Naive B cell (primary cell): ENCODE data around the gene CFI. TPM values are rescaled to one million over a fixed set of nuclear protein-coding genes. Genes with fewer than 3 reads are reported as not detected.

Experiments
- ATAC-seq, 2 donors: fragments of 150-1000 bp; cut with Tn5 transposase; 2 replicates each; pipeline ENCODE4 v1.10.0; 2021; ENCODE audit warnings: low read depth in 2 of 2, mild to moderate bottlenecking in 2 of 2, moderate library complexity in 2 of 2
- DNase-seq: peaks from one replicate; pipeline ENCODE4 v3.0.0; 2022
- H3K27ac Mint-ChIP-seq, 6 donors: one replicate each; pipeline ENCODE4 v1.8.0; 2020 to 2022; ENCODE audit warnings: mild to moderate bottlenecking in 6 of 6, mixed read lengths in 6 of 6, moderate library complexity in 5 of 6, inconsistent platforms in 2 of 6
- H3K27me3 Mint-ChIP-seq, 3 donors: one replicate each; pipeline ENCODE4 v1.8.0; 2021 to 2022; ENCODE audit warnings: mixed read lengths in 3 of 3, mild to moderate bottlenecking in 1 of 3
- H3K36me3 Mint-ChIP-seq, 2 donors: one replicate each; pipeline ENCODE4 v1.8.0; 2020 to 2022; ENCODE audit warnings: mixed read lengths in 2 of 2, inconsistent platforms in 1 of 2, mild to moderate bottlenecking in 1 of 2
- H3K4me1 Mint-ChIP-seq, 3 donors: one replicate each; pipeline ENCODE4 v1.8.0; 2020 to 2022; ENCODE audit warnings: mixed read lengths in 3 of 3, inconsistent platforms in 1 of 3, mild to moderate bottlenecking in 1 of 3, moderate library complexity in 1 of 3
- H3K4me3 Mint-ChIP-seq, 8 donors: one replicate each; pipeline ENCODE4 v1.8.0; 2020 to 2022; ENCODE audit warnings: mild to moderate bottlenecking in 8 of 8, mixed read lengths in 8 of 8, moderate library complexity in 8 of 8, inconsistent platforms in 2 of 8
- H3K9me3 Mint-ChIP-seq, 7 donors: one replicate each; pipeline ENCODE4 v1.8.0; 2020 to 2022; ENCODE audit warnings: mixed read lengths in 7 of 7, mild to moderate bottlenecking in 5 of 7, inconsistent platforms in 2 of 7, moderate library complexity in 1 of 7
- polyA plus RNA-seq, 6 donors: library from polyadenylated mRNA; unstranded; fragments of 300-500 nt; fragmentation: Illumina TruSeq; gene quantifications; one replicate each; pipeline ENCODE4 v1.2.3, GENCODE V29; 2021; ENCODE audit warnings: low read depth in 6 of 6

CFI gene
- polyA plus RNA-seq, 6 donors from 2014 or later = not detected

- Mint-ChIP-seq H3K4me1 (peaks cover 0 to 2% (median 0%) of the 10 kb centered on the region in 3 donors), H3K9me3 (no peaks in the 10 kb centered on the region), H3K27me3 (peaks cover 17 to 26% (median 24%) of the 10 kb centered on the region in 3 donors), H3K27ac (no peak overlapping the region), H3K4me3 (no peak overlapping the region), H3K36me3 (no peaks in the 10 kb centered on the region)
- DNase-seq (no peak), ATAC-seq (no peak)
Observed at GRCh38 chr4:109735566-109736365, 66.0 kb downstream of the CFI start.

- Mint-ChIP-seq H3K36me3 (no peaks in the 10 kb centered on the region), H3K4me3 (no peak overlapping the region), H3K4me1 (peaks cover 3 to 17% (median 5%) of the 10 kb centered on the region in 3 donors), H3K27ac (no peak overlapping the region), H3K9me3 (no peaks in the 10 kb centered on the region), H3K27me3 (peaks cover 10 to 15% (median 10%) of the 10 kb centered on the region in 3 donors)
- ATAC-seq = no peak
- no peak for DNase-seq
Observed at GRCh38 chr4:109733728-109734127, 68.1 kb downstream of the CFI start.

- no peaks in the 10 kb centered on the region for H3K9me3 Mint-ChIP-seq
Observed at GRCh38 chr4:109730619-109731545, 70.9 kb downstream of the CFI start.

GRCh38 chr4:109729718-109730618 is 71.8 kb downstream of the CFI start, which contains the start of gene PLA2G12A:
PLA2G12A (minus strand) TSS chr4:109730070; CDS start chr4:109729809, 261 bp downstream.
- Mint-ChIP-seq H3K27me3 (peaks cover 0 to 3% (median 0%) of the 10 kb centered on the region in 3 donors), H3K9me3 (no peaks in the 10 kb centered on the region), H3K36me3 (no peaks in the 10 kb centered on the region), H3K27ac (peak within 1 kb of the TSS; percentile 84 to 96 (median 90)), H3K4me3 (peak within 1 kb of the TSS; percentile 84 to 97 (median 94)), H3K4me1 (peaks cover 5 to 19% (median 9%) of the 10 kb centered on the region in 3 donors)
- ATAC-seq = peak; percentile 85 to 88
- peak; percentile 82 for DNase-seq

More at GRCh38 chr4:109730619-109731545, 70.9 kb downstream of the CFI start:
- H3K4me3 Mint-ChIP-seq = peak overlapping the region; percentile 80 to 94 (median 90)
- peaks cover 0 to 3% (median 0%) of the 10 kb centered on the region in 3 donors for H3K27me3 Mint-ChIP-seq
- H3K27ac Mint-ChIP-seq = peak overlapping the region in 4 of 6 donors; percentile 4 to 83 (median 76)
- no peak for ATAC-seq
- no peaks in the 10 kb centered on the region for H3K36me3 Mint-ChIP-seq
- peaks cover 5 to 19% (median 9%) of the 10 kb centered on the region in 3 donors for H3K4me1 Mint-ChIP-seq
- DNase-seq = no peak

- Mint-ChIP-seq H3K4me3 (peak overlapping the region; percentile 84 to 97 (median 93)), H3K36me3 (no peaks in the 10 kb centered on the region), H3K27me3 (peaks cover 0 to 3% (median 0%) of the 10 kb centered on the region in 3 donors), H3K27ac (peak overlapping the region; percentile 49 to 96 (median 86)), H3K9me3 (no peaks in the 10 kb centered on the region), H3K4me1 (peaks cover 5 to 19% (median 11%) of the 10 kb centered on the region in 3 donors)
- DNase-seq (no peak), ATAC-seq (no peak)
Observed at GRCh38 chr4:109729117-109729717, 72.6 kb downstream of the CFI start.

GRCh38 chr4:109728385-109728784 is 73.4 kb downstream of the CFI start:
- Mint-ChIP-seq H3K4me1 (peaks cover 7 to 25% (median 11%) of the 10 kb centered on the region in 3 donors), H3K9me3 (no peaks in the 10 kb centered on the region), H3K4me3 (peak overlapping the region in 3 of 8 donors; percentile 84 to 93 (median 88)), H3K27ac (peak overlapping the region in 1 of 6 donors; percentile 56), H3K36me3 (no peaks in the 10 kb centered on the region), H3K27me3 (peaks cover 0 to 1% (median 0%) of the 10 kb centered on the region in 3 donors)
- DNase-seq (no peak), ATAC-seq (no peak)

GRCh38 chr4:109723110-109723509 is 78.7 kb downstream of the CFI start:
- Mint-ChIP-seq H3K4me3 (peak overlapping the region in 2 of 8 donors; percentile 0 to 21), H3K27me3 (no peaks in the 10 kb centered on the region), H3K27ac (peak overlapping the region in 3 of 6 donors; percentile 5 to 76 (median 61)), H3K36me3 (no peaks in the 10 kb centered on the region), H3K9me3 (no peaks in the 10 kb centered on the region), H3K4me1 (peaks cover 7 to 20% (median 16%) of the 10 kb centered on the region in 3 donors)
- ATAC-seq = peak; percentile 77 to 87
- no peak for DNase-seq

GRCh38 chr4:109722357-109722756 is 79.4 kb downstream of the CFI start:
- H3K27ac Mint-ChIP-seq = peak overlapping the region in 2 of 6 donors; percentile 75 to 76

GRCh38 chr4:109721033-109721432 is 80.8 kb downstream of the CFI start:
- no peak overlapping the region for H3K4me3 Mint-ChIP-seq
- no peaks in the 10 kb centered on the region for H3K27me3 Mint-ChIP-seq
- peaks cover 3 to 20% (median 16%) of the 10 kb centered on the region in 3 donors for H3K4me1 Mint-ChIP-seq
- ATAC-seq (no peak), DNase-seq (no peak)
- peaks cover 0 to 14% of the 10 kb centered on the region in 2 donors for H3K36me3 Mint-ChIP-seq
- no peaks in the 10 kb centered on the region for H3K9me3 Mint-ChIP-seq
- no peak overlapping the region for H3K27ac Mint-ChIP-seq

More at GRCh38 chr4:109722357-109722756, 79.4 kb downstream of the CFI start:
- H3K9me3 Mint-ChIP-seq = no peaks in the 10 kb centered on the region
- peaks cover 0 to 1% of the 10 kb centered on the region in 2 donors for H3K36me3 Mint-ChIP-seq
- H3K4me1 Mint-ChIP-seq = peaks cover 3 to 20% (median 16%) of the 10 kb centered on the region in 3 donors
- DNase-seq = no peak
- no peak for ATAC-seq
- H3K27me3 Mint-ChIP-seq = no peaks in the 10 kb centered on the region
- H3K4me3 Mint-ChIP-seq = no peak overlapping the region

- H3K9me3 Mint-ChIP-seq = no peaks in the 10 kb centered on the region
- DNase-seq (no peak), ATAC-seq (no peak)
- no peak overlapping the region for H3K4me3 Mint-ChIP-seq
- peaks cover 0 to 16% of the 10 kb centered on the region in 2 donors for H3K36me3 Mint-ChIP-seq
- no peaks in the 10 kb centered on the region for H3K27me3 Mint-ChIP-seq
- H3K27ac Mint-ChIP-seq = no peak overlapping the region
- H3K4me1 Mint-ChIP-seq = peaks cover 3 to 20% (median 16%) of the 10 kb centered on the region in 3 donors
Observed at GRCh38 chr4:109719604-109720003, 82.2 kb downstream of the CFI start.

- DNase-seq (no peak), ATAC-seq (no peak)
- Mint-ChIP-seq H3K27ac (no peak overlapping the region), H3K4me3 (no peak overlapping the region), H3K36me3 (peaks cover 0 to 16% of the 10 kb centered on the region in 2 donors), H3K27me3 (no peaks in the 10 kb centered on the region), H3K9me3 (no peaks in the 10 kb centered on the region), H3K4me1 (peaks cover 0 to 18% (median 16%) of the 10 kb centered on the region in 3 donors)
Observed at GRCh38 chr4:109718759-109719158, 83.0 kb downstream of the CFI start.

- H3K36me3 Mint-ChIP-seq = peaks cover 0 to 16% of the 10 kb centered on the region in 2 donors
- H3K4me1 Mint-ChIP-seq = no peaks in the 10 kb centered on the region
- ATAC-seq = no peak
- no peak overlapping the region for H3K4me3 Mint-ChIP-seq
- no peak overlapping the region for H3K27ac Mint-ChIP-seq
- H3K9me3 Mint-ChIP-seq = no peaks in the 10 kb centered on the region
- no peaks in the 10 kb centered on the region for H3K27me3 Mint-ChIP-seq
- DNase-seq = no peak
Observed at GRCh38 chr4:109713500-109713899, 88.3 kb downstream of the CFI start.
